NB4 (cell line): ENCODE data around the gene ARHGAP28.

Experiments used
- POLR2A ChIP-seq: IDR thresholded peaks from 2 replicates; pipeline ENCODE4 v1.6.1; 2011; ENCODE audit warnings: mild to moderate bottlenecking; ENCODE audit not compliant: insufficient read length; ENCODE audit errors: extremely low read depth
- TF ChIP-seq, protein P1 (sequence below): IDR thresholded peaks from one replicate; pipeline ENCODE4 v1.5.1; 2012; ENCODE audit warnings: low read depth, low read length
- TF ChIP-seq, protein P2 (sequence below): IDR thresholded peaks from 2 replicates; pipeline ENCODE4 v1.6.1; 2011; ENCODE audit warnings: low read depth, low read length

DNA sequence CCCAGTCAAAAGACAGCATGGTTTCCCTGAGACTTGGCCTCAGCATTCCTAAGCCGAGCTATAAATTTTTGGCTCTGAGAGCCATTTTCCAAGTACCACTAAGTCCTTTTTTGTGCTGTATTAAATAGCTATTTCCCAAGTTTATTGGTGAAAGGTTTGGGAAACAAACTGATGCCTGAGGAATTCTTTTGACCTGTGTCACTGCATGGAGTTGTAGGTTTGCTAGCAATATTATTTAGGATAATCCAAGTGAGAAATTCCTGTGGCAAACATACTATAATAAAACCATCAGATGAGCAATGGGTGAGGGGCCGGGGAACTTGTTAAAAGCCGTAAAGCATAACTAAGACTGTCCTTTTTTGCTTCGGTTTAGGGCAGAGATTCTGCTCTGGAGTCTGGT is 28.4 kb downstream of the ARHGAP28 start:
- TF ChIP-seq, protein P1, sequence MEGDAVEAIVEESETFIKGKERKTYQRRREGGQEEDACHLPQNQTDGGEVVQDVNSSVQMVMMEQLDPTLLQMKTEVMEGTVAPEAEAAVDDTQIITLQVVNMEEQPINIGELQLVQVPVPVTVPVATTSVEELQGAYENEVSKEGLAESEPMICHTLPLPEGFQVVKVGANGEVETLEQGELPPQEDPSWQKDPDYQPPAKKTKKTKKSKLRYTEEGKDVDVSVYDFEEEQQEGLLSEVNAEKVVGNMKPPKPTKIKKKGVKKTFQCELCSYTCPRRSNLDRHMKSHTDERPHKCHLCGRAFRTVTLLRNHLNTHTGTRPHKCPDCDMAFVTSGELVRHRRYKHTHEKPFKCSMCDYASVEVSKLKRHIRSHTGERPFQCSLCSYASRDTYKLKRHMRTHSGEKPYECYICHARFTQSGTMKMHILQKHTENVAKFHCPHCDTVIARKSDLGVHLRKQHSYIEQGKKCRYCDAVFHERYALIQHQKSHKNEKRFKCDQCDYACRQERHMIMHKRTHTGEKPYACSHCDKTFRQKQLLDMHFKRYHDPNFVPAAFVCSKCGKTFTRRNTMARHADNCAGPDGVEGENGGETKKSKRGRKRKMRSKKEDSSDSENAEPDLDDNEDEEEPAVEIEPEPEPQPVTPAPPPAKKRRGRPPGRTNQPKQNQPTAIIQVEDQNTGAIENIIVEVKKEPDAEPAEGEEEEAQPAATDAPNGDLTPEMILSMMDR, result no peak
- TF ChIP-seq, protein P2, sequence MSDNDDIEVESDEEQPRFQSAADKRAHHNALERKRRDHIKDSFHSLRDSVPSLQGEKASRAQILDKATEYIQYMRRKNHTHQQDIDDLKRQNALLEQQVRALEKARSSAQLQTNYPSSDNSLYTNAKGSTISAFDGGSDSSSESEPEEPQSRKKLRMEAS, result no peak
- TF ChIP-seq POLR2A, result no peak
